RWPE1 (cell line): ENCODE data around the gene CCDC88C.
"Not testable (repeated sequence)": the region's sequence is repeated elsewhere in the genome, so short reads cannot be mapped to it uniquely, and the experiment has no call there.

Experiments used
- CTCF ChIA-PET: fragments of 350-600 bp; sonication (Branson Sonifier 250); formaldehyde crosslinking; extraction: SDS; loops from one replicate; lab custom pipeline; 2021; lab: Yijun Ruan, JAX
- POLR2A ChIA-PET: fragments of 400-600 bp; formaldehyde crosslinking; extraction: SDS; loops from one replicate; lab custom pipeline; 2020; ENCODE audit warnings: antibody characterized with exemption; ENCODE audit not compliant: low non-redundant PET; lab: Yijun Ruan, JAX
- DNase-seq: peaks from one replicate; pipeline ENCODE4 v3.0.0; 2012; ENCODE audit warnings: low spot score
- H3K27ac ChIP-seq: fragments of 450-650 bp; 2 replicates; pipeline ENCODE4 v1.5.1; 2017
- CTCF ChIP-seq: fragments of 450-650 bp; conservative IDR thresholded peaks from 2 replicates; pipeline ENCODE4 v1.5.1; 2017; ENCODE audit warnings: low read depth, mild to moderate bottlenecking

Gene CCDC88C

GRCh38 chr14:91252871-91253794 lies 164.5 kb downstream of the CCDC88C start:
- peak; percentile 31 for DNase-seq
- no peak for TF ChIP-seq CTCF
- H3K27ac ChIP-seq: peak overlapping the region; percentile 87
- ChIA-PET CTCF (interaction anchor here (0.7 kb wide), 2 partner anchors 35 to 70 kb away, joined by 3 read pairs; no protein-coding TSS in a partner anchor), POLR2A (no interaction called here)

GRCh38 chr14:91250912-91251311 lies 166.7 kb downstream of the CCDC88C start:
- ChIA-PET CTCF (interaction anchor here (1.1 kb wide), 1 partner anchor 12 kb away, joined by 3 read pairs; no protein-coding TSS in a partner anchor), POLR2A (no interaction called here)
- H3K27ac ChIP-seq: peak overlapping the region; percentile 87
- DNase-seq: no peak
- no peak for TF ChIP-seq CTCF

GRCh38 chr14:91249841-91250616 lies 167.6 kb downstream of the CCDC88C start:
- ChIA-PET CTCF (interaction anchor here (1.1 kb wide), 1 partner anchor 13 kb away, joined by 3 read pairs; no protein-coding TSS in a partner anchor), POLR2A (no interaction called here)
- no peak for TF ChIP-seq CTCF
- DNase-seq: no peak
- H3K27ac ChIP-seq: peak overlapping the region; percentile 87

- DNase-seq: no peak
- TF ChIP-seq CTCF: no peak
- POLR2A ChIA-PET: interaction anchor here (0.7 kb wide), 1 partner anchor 30 kb away, joined by 6 read pairs; no protein-coding TSS in a partner anchor
- CTCF ChIA-PET: no interaction called here
- peak overlapping the region; percentile 95 for H3K27ac ChIP-seq
Measured at GRCh38 chr14:91246051-91246852, 171.4 kb downstream of the CCDC88C start.

- CTCF ChIA-PET, DNase-seq: not testable (repeated sequence)
- H3K27ac ChIP-seq: peak overlapping the region; percentile 95
- POLR2A ChIA-PET: interaction anchor here (0.7 kb wide), 1 partner anchor 29 kb away, joined by 6 read pairs; no protein-coding TSS in a partner anchor
Measured at GRCh38 chr14:91245616-91246015, 172.0 kb downstream of the CCDC88C start.

GRCh38 chr14:91245029-91245428 lies 172.6 kb downstream of the CCDC88C start:
- no peak for TF ChIP-seq CTCF
- DNase-seq: no peak
- ChIA-PET POLR2A (no interaction called here), CTCF (no interaction called here)
- H3K27ac ChIP-seq: peak overlapping the region; percentile 95
